Ovary (tissue), 9 donors: ENCODE results near the gene ABHD17B. TPM values are rescaled to one million over a fixed set of nuclear protein-coding genes. Genes with fewer than 3 reads are reported as not detected.

Experiments used
- DNase-seq, 5 donors: peaks; one replicate each; pipeline ENCODE4 v3.0.0-alpha.2; 2019 to 2020
- H3K27ac ChIP-seq, 2 donors: fragments of 200-600 bp; one replicate each; pipeline versions ENCODE4 v1.5.1 to v1.8.0; 2019 to 2022
- H3K27me3 ChIP-seq: fragments of 200-600 bp; one replicate; pipeline ENCODE4 v1.8.0; 2022
- H3K36me3 ChIP-seq: fragments of 200-600 bp; sonication (generic); one replicate; pipeline ENCODE4 v1.5.1; 2019
- H3K4me1 ChIP-seq: one replicate; pipeline ENCODE4 v1.8.1; 2013; ENCODE audit warnings: mild to moderate bottlenecking, moderate library complexity; ENCODE audit not compliant: insufficient read depth
- H3K4me3 ChIP-seq: fragments of 200-600 bp; sonication (generic); one replicate; pipeline ENCODE4 v1.5.1; 2017
- H3K9me3 ChIP-seq, 2 donors: fragments of 200-600 bp in 1 of 2; sonication (generic) in 1 of 2; one replicate each; pipeline versions ENCODE4 v1.5.1 to v1.8.1; 2013 to 2019; ENCODE audit warnings: mild to moderate bottlenecking in 1 of 2, moderate library complexity in 1 of 2
- EP300 ChIP-seq: sonication (generic); formaldehyde crosslinking; IDR thresholded peaks from one replicate; pipeline ENCODE4 v1.6.1; 2017; ENCODE audit warnings: antibody characterized with exemption
- POLR2A ChIP-seq: fragments of 450-650 bp; IDR thresholded peaks from one replicate; pipeline ENCODE4 v1.6.1; 2017; ENCODE audit warnings: antibody characterized with exemption, mild to moderate bottlenecking, moderate library complexity
- WGBS, 3 donors: extraction: QIAGEN DNeasy Blood & Tissue Kit in 1 of 3; methylation state at CpG; one replicate each; pipeline versions ENCODE4 v1.1.5 to v1.1.7; 2013 to 2017; 5-methylcytosine and 5-hydroxymethylcytosine counted together
- intact Hi-C, 4 donors: fragments of 100-400 bp; cut with DNase I; formaldehyde crosslinking; loops; one replicate each; pipeline versions ENCODE4 v1.11.0 to v1.15.1; 2022 to 2023
- polyA plus RNA-seq, 2 donors: library from polyadenylated mRNA; stranded (reverse); fragments of 200-250 nt in 1 of 2; fragments of 350-450 nt in 1 of 2; fragmentation: Illumina TruSeq in 1 of 2; extraction: RNeasy Lipid Tissue Mini Kit (QIAGEN cat#74804) in 1 of 2; gene quantifications; one replicate each; pipeline ENCODE4 v1.2.3, GENCODE V29; 2013 to 2014
- total RNA-seq, 7 donors: library from RNA; depleted of rRNA in 2 of 7; stranded (reverse); fragments of >200 nt in 2 of 7; fragmentation: NEBNext Ultra II Directional in 3 of 7; extraction: Animal tissue kit (Norgen Biotek cat#: 25700) in 3 of 7; gene quantifications; one replicate each; pipeline versions ENCODE4 v1.1.0 to v1.2.4, GENCODE V29; 2016 to 2023
- TF ChIP-seq, protein P1 (sequence below), 3 donors: fragments of 450-650 bp in 2 of 3; fragments of 200-600 bp in 1 of 3; IDR thresholded peaks; one replicate each; pipeline versions ENCODE4 v1.5.1 to v1.8.0; 2016 to 2022; ENCODE audit warnings: antibody characterized with exemption in 3 of 3, mild to moderate bottlenecking in 1 of 3
- donor health status: DM: no; HTN: no; CAD: no; lungs with moderate emphysema.
- donor health status: DM: no; HTN: no; CAD: no.
- donor health status: Bipolar disorder and iron deficiency.
- donor health status: DM: yes; HTN: yes; CAD: no.
- donor health status: DM: no; HTN: no; CAD: no.
- donor health status: DM: yes; HTN: yes; CAD: no.

The ABHD17B gene
- total and polyA plus RNA-seq, 9 donors = 9.8 to 17.8 (median 14.8) TPM

DNA sequence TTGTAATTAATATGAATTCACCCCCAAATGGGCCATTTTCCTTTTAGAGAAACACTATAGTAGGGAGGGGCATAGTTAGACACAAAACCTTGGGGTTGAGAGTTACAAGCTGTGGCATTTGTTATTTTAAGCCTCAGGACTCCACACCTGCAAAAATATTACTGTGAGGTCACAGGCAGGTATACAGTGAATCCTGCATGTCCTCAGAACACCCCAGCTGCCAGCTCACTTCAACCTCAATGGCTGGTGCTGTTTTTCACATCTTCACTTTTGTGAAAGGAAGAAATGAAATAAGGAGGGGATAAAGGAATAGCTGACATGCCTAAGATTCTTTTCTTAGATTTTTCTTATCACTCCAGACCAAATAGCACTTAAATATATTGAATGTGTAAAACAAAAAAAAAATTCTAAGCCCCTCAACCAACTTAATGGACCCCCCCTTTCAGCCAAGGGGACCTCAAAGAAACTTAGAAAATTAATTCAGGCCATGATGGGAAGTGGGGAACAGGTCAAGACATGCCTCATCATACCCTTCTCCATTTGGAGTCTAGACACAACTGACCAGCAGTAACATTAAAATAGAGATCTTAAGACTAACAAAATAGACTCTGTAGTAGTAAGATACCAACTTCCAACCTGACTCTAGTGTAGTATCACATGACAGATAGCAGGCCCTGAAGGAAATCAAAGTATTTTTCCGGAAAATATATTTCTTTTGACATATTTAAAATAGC lies 9.6 kb upstream of the ABHD17B start:
- Histone ChIP-seq H3K9me3 (no peaks in the 10 kb centered on the region), H3K27me3 (no peaks in the 10 kb centered on the region), H3K27ac (no peak overlapping the region), H3K36me3 (no peaks in the 10 kb centered on the region), H3K4me1 (no peaks in the 10 kb centered on the region), H3K4me3 (no peak overlapping the region)
- intact Hi-C loops = no loop called here
- 79 to 86% (median 81%) methylated on average over 1 of the region's 1 CpG for WGBS, 3 donors
- no peak for DNase-seq
- no peak for TF ChIP-seq POLR2A
- TF ChIP-seq, protein P1, sequence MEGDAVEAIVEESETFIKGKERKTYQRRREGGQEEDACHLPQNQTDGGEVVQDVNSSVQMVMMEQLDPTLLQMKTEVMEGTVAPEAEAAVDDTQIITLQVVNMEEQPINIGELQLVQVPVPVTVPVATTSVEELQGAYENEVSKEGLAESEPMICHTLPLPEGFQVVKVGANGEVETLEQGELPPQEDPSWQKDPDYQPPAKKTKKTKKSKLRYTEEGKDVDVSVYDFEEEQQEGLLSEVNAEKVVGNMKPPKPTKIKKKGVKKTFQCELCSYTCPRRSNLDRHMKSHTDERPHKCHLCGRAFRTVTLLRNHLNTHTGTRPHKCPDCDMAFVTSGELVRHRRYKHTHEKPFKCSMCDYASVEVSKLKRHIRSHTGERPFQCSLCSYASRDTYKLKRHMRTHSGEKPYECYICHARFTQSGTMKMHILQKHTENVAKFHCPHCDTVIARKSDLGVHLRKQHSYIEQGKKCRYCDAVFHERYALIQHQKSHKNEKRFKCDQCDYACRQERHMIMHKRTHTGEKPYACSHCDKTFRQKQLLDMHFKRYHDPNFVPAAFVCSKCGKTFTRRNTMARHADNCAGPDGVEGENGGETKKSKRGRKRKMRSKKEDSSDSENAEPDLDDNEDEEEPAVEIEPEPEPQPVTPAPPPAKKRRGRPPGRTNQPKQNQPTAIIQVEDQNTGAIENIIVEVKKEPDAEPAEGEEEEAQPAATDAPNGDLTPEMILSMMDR (IDR thresholded peaks at IDR 0.05) = no peak
- no peak for TF ChIP-seq EP300

DNA sequence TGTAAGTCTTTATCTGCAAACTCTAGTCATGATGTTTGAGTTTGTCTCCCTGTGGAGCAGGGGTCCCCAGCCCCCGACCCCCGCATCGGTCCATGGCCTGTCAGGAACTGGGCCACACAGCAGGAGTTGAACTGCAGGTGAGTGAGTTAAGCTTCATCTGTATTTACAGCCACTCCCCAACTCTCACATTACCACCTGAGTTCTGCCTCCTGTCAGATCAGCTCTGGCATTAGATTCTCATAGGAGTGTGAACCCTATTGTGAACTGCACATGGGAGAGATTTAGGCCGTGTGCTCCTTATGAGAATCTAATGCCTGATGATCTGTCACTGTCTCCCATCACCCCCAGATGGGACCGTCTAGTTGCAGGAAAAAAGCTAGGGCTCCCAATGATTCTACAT lies 7.4 kb upstream of the ABHD17B start:
- no peaks in the 10 kb centered on the region for H3K9me3 ChIP-seq
- no peaks in the 10 kb centered on the region for H3K36me3 ChIP-seq
- DNase-seq = no peak
- TF ChIP-seq POLR2A (no peak), EP300 (no peak)
- TF ChIP-seq, protein P1 (IDR thresholded peaks at IDR 0.05) = no peak
- H3K4me1 ChIP-seq = no peaks in the 10 kb centered on the region
- intact Hi-C loops = no loop called here
- no peak overlapping the region for H3K27ac ChIP-seq
- no peaks in the 10 kb centered on the region for H3K27me3 ChIP-seq
- no peak overlapping the region for H3K4me3 ChIP-seq
- 93 to 94% (median 93%) methylated on average over 5 of the region's 5 CpGs for WGBS, 3 donors

DNA sequence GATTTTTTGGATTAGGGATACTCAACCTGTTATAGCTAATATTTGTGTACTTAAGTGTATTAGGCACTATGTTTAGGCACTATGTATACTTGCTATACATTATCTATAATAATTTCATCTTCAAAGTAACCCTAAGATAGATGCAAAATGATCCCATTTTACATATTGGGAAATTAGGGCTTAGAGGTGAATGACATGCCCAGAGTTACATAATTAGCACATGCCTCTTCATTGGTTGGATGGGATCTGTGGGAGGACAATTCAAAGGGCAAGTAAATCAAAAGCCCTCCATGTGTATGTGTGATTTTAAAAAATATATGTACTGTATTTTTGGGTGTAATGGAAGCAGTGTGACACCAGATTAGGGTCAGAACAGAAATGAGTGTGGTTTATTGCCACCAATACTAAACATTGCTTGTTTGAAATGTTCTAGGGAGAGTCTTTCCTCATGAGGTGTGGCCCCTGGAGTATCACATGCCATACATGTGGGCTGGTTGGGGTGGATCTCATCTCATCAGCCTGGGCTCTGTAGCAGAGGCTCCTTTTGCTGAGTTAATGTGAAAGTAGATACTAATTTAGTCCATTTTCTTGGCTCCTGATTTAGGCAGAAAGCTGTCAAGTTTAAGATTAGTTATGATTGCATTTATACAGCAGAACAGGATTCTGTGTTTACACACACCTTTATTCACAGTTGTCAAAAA lies 6.0 kb upstream of the ABHD17B start:
- H3K9me3 ChIP-seq = no peaks in the 10 kb centered on the region
- H3K4me1 ChIP-seq = peaks cover 3% of the 10 kb centered on the region
- DNase-seq = no peak
- TF ChIP-seq EP300 = no peak
- TF ChIP-seq, protein P1 (IDR thresholded peaks at IDR 0.05) = no peak
- TF ChIP-seq POLR2A = no peak
- H3K36me3 ChIP-seq = no peaks in the 10 kb centered on the region
- no peak overlapping the region for H3K27ac ChIP-seq
- H3K27me3 ChIP-seq = no peaks in the 10 kb centered on the region
- H3K4me3 ChIP-seq = no peak overlapping the region
- intact Hi-C loops = no loop called here

DNA sequence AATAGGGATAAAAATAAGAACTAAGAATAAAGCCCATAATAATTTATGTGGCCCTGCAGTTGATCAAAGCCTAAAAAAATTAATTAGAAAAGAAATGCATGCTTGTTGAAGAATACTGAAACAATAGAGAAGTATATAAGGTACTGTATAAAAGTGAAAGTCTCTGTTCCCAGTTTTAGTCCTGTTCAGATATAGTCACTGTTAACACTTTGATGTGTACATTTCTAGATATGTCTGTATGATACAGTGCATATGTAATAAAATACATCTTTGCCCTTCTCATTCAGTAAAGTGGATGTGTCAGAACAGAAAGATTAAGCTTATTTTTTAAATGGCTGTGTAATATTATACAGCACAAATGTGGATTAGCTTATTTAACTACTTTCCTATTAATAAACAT lies 4.5 kb upstream of the ABHD17B start:
- TF ChIP-seq, protein P1 (IDR thresholded peaks at IDR 0.05) = no peak
- TF ChIP-seq EP300 (no peak), POLR2A (no peak)
- no peak for DNase-seq
- intact Hi-C loops = no loop called here
- Histone ChIP-seq H3K36me3 (no peaks in the 10 kb centered on the region), H3K27ac (no peak overlapping the region), H3K4me3 (no peak overlapping the region), H3K27me3 (no peaks in the 10 kb centered on the region), H3K9me3 (no peaks in the 10 kb centered on the region), H3K4me1 (peaks cover 3% of the 10 kb centered on the region)
